Measurements from ENCODE around the gene UBN2. TPM values are rescaled to one million over a fixed set of nuclear protein-coding genes. Genes with fewer than 3 reads are reported as not detected.
"Not testable (repeated sequence)": the region's sequence is repeated elsewhere in the genome, so short reads cannot be mapped to it uniquely, and the experiment has no call there.

Gene UBN2
- total RNA-seq, 2 donors from 2014 or later = 13.4 to 18.8 TPM

- Histone ChIP-seq H3K4me1 (ENCODE audit: control insufficient read depth in 1 of 2, low read depth in 2 of 2) (no peaks in the 10 kb centered on the region), H3K27me3 (replicated peaks; ENCODE audit: insufficient read depth) (no peaks in the 10 kb centered on the region), H3K9me3 (peaks cover 5% of the 10 kb centered on the region), H3K4me3 (no peak overlapping the region), H3K36me3 (no peaks in the 10 kb centered on the region), H3K27ac (no peak overlapping the region)
- no peak for TF ChIP-seq CTCF (IDR thresholded peaks at IDR 0.05)
- no peak for ATAC-seq (ENCODE audit: insufficient number of reproducible peaks, low FRiP score, low read depth)
- DNase-seq (ENCODE audit: low spot score) = no peak
Observed at GRCh38 chr7:139205843-139206242, 25.2 kb upstream of the UBN2 start.

GRCh38 chr7:139212133-139212532 lies 18.9 kb upstream of the UBN2 start:
- Histone ChIP-seq H3K27ac (no peak overlapping the region), H3K27me3 (replicated peaks; ENCODE audit: insufficient read depth) (no peaks in the 10 kb centered on the region), H3K4me1 (ENCODE audit: control insufficient read depth in 1 of 2, low read depth in 2 of 2) (no peaks in the 10 kb centered on the region), H3K9me3 (no peaks in the 10 kb centered on the region), H3K4me3 (no peak overlapping the region), H3K36me3 (no peaks in the 10 kb centered on the region)
- TF ChIP-seq CTCF (IDR thresholded peaks at IDR 0.05) = no peak
- no peak for DNase-seq (ENCODE audit: low spot score)
- ATAC-seq (ENCODE audit: insufficient number of reproducible peaks, low FRiP score, low read depth) = no peak

GRCh38 chr7:139213489-139213888 lies 17.5 kb upstream of the UBN2 start:
- not testable (repeated sequence) for H3K27ac ChIP-seq; H3K27me3 ChIP-seq (replicated peaks; ENCODE audit: insufficient read depth); H3K4me1 ChIP-seq (ENCODE audit: control insufficient read depth in 1 of 2, low read depth in 2 of 2); DNase-seq (ENCODE audit: low spot score); ATAC-seq (ENCODE audit: insufficient number of reproducible peaks, low FRiP score, low read depth); H3K4me3 ChIP-seq; H3K9me3 ChIP-seq; H3K36me3 ChIP-seq

- Histone ChIP-seq H3K4me3 (no peak overlapping the region), H3K27me3 (replicated peaks; ENCODE audit: insufficient read depth) (no peaks in the 10 kb centered on the region), H3K27ac (no peak overlapping the region), H3K36me3 (no peaks in the 10 kb centered on the region), H3K4me1 (ENCODE audit: control insufficient read depth in 1 of 2, low read depth in 2 of 2) (no peaks in the 10 kb centered on the region), H3K9me3 (no peaks in the 10 kb centered on the region)
- DNase-seq (ENCODE audit: low spot score) = no peak
- no peak for TF ChIP-seq CTCF (IDR thresholded peaks at IDR 0.05)
- ATAC-seq (ENCODE audit: insufficient number of reproducible peaks, low FRiP score, low read depth) = no peak
Observed at GRCh38 chr7:139218173-139218572, 12.9 kb upstream of the UBN2 start.

GRCh38 chr7:139224219-139224618 lies 6.8 kb upstream of the UBN2 start:
- H3K36me3 ChIP-seq = no peaks in the 10 kb centered on the region
- no peaks in the 10 kb centered on the region for H3K9me3 ChIP-seq
- no peak overlapping the region for H3K27ac ChIP-seq
- TF ChIP-seq CTCF (IDR thresholded peaks at IDR 0.05) = no peak
- H3K27me3 ChIP-seq (replicated peaks; ENCODE audit: insufficient read depth) = no peaks in the 10 kb centered on the region
- ATAC-seq (ENCODE audit: insufficient number of reproducible peaks, low FRiP score, low read depth) (no peak), DNase-seq (ENCODE audit: low spot score) (no peak)
- H3K4me3 ChIP-seq = no peak overlapping the region
- H3K4me1 ChIP-seq (ENCODE audit: control insufficient read depth in 1 of 2, low read depth in 2 of 2) = no peaks in the 10 kb centered on the region

- ATAC-seq (ENCODE audit: insufficient number of reproducible peaks, low FRiP score, low read depth); H3K9me3 ChIP-seq; H3K4me3 ChIP-seq; H3K36me3 ChIP-seq; H3K27me3 ChIP-seq (replicated peaks; ENCODE audit: insufficient read depth); H3K27ac ChIP-seq; H3K4me1 ChIP-seq (ENCODE audit: control insufficient read depth in 1 of 2, low read depth in 2 of 2); DNase-seq (ENCODE audit: low spot score): not testable (repeated sequence)
Observed at GRCh38 chr7:139224836-139225235, 6.2 kb upstream of the UBN2 start.

GRCh38 chr7:139225286-139226157 lies 5.5 kb upstream of the UBN2 start:
- not testable (repeated sequence) for H3K9me3 ChIP-seq; H3K27ac ChIP-seq; H3K4me1 ChIP-seq (ENCODE audit: control insufficient read depth in 1 of 2, low read depth in 2 of 2); ATAC-seq (ENCODE audit: insufficient number of reproducible peaks, low FRiP score, low read depth); DNase-seq (ENCODE audit: low spot score); H3K4me3 ChIP-seq; H3K36me3 ChIP-seq; H3K27me3 ChIP-seq (replicated peaks; ENCODE audit: insufficient read depth)

GRCh38 chr7:139226158-139226515 lies 4.9 kb upstream of the UBN2 start:
- not testable (repeated sequence) for H3K27me3 ChIP-seq (replicated peaks; ENCODE audit: insufficient read depth); H3K27ac ChIP-seq; H3K36me3 ChIP-seq; H3K9me3 ChIP-seq; ATAC-seq (ENCODE audit: insufficient number of reproducible peaks, low FRiP score, low read depth); H3K4me1 ChIP-seq (ENCODE audit: control insufficient read depth in 1 of 2, low read depth in 2 of 2); H3K4me3 ChIP-seq; DNase-seq (ENCODE audit: low spot score)

- ATAC-seq (ENCODE audit: insufficient number of reproducible peaks, low FRiP score, low read depth); H3K4me3 ChIP-seq; DNase-seq (ENCODE audit: low spot score); H3K36me3 ChIP-seq; H3K9me3 ChIP-seq; H3K27ac ChIP-seq; H3K27me3 ChIP-seq (replicated peaks; ENCODE audit: insufficient read depth); H3K4me1 ChIP-seq (ENCODE audit: control insufficient read depth in 1 of 2, low read depth in 2 of 2): not testable (repeated sequence)
Observed at GRCh38 chr7:139226988-139227488, 4.0 kb upstream of the UBN2 start.

Measured in thoracic aorta (tissue), 2 donors.